H9 (cell line): Measurements from ENCODE around the gene GSN. TPM values are rescaled to one million over a fixed set of nuclear protein-coding genes. Genes with fewer than 3 reads are reported as not detected.

ENCODE experiments used
- DNase-seq: peaks from one replicate; pipeline ENCODE4 v3.0.0-alpha.2; 2017
- H2AFZ ChIP-seq: one replicate; pipeline ENCODE4 v1.6.1; 2013; ENCODE audit warnings: mild to moderate bottlenecking, low read length, control low read depth, moderate library complexity
- H2AK5ac ChIP-seq: 2 replicates; pipeline ENCODE4 v1.6.1; 2013; ENCODE audit warnings: low read length, control low read depth, mixed read lengths; ENCODE audit not compliant: insufficient read length
- H2BK120ac ChIP-seq: one replicate; pipeline ENCODE4 v1.6.1; 2013; ENCODE audit warnings: low read depth, mild to moderate bottlenecking, low read length, control low read depth, inconsistent platforms; ENCODE audit not compliant: poor library complexity, severe bottlenecking
- H2BK12ac ChIP-seq: 2 replicates; pipeline ENCODE4 v1.6.1; 2013; ENCODE audit warnings: low read length, control low read depth, mixed read lengths, low read depth; ENCODE audit not compliant: insufficient read length
- H2BK15ac ChIP-seq: 2 replicates; pipeline ENCODE4 v1.6.1; 2013; ENCODE audit warnings: low read depth, low read length, control low read depth
- H2BK20ac ChIP-seq: one replicate; pipeline ENCODE4 v1.6.1; 2013; ENCODE audit warnings: low read depth, mild to moderate bottlenecking, low read length, control low read depth, inconsistent platforms; ENCODE audit not compliant: poor library complexity, severe bottlenecking
- H2BK5ac ChIP-seq: 2 replicates; pipeline ENCODE4 v1.6.1; 2013; ENCODE audit warnings: low read length, control low read depth, mixed read lengths; ENCODE audit not compliant: insufficient read length
- H3K14ac ChIP-seq: 2 replicates; pipeline ENCODE4 v1.6.1; 2013; ENCODE audit warnings: low read length, control low read depth; ENCODE audit not compliant: insufficient read depth
- H3K18ac ChIP-seq: 2 replicates; pipeline ENCODE4 v1.6.1; 2013; ENCODE audit warnings: low read depth, mild to moderate bottlenecking, mixed read lengths, low read length, control low read depth; ENCODE audit not compliant: insufficient read length
- H3K23ac ChIP-seq: 2 replicates; pipeline ENCODE4 v1.6.1; 2013; ENCODE audit warnings: low read length, control low read depth, mixed read lengths, low read depth; ENCODE audit not compliant: insufficient read length
- H3K23me2 ChIP-seq: 2 replicates; pipeline ENCODE4 v1.6.1; 2013; ENCODE audit warnings: low read depth, mild to moderate bottlenecking, mixed read lengths, low read length, control low read depth; ENCODE audit not compliant: insufficient read length, poor library complexity, severe bottlenecking
- H3K27ac ChIP-seq: 2 replicates; pipeline ENCODE4 v1.5.1; 2013; ENCODE audit warnings: low read length, control low read depth, mixed read lengths, low read depth; ENCODE audit not compliant: insufficient read length
- H3K27me3 ChIP-seq: 2 replicates; pipeline ENCODE4 v1.6.1; 2013; ENCODE audit warnings: low read length, control low read depth, inconsistent platforms; ENCODE audit not compliant: insufficient read depth
- H3K4ac ChIP-seq: 2 replicates; pipeline ENCODE4 v1.6.1; 2013; ENCODE audit warnings: low read depth, mild to moderate bottlenecking, control low read depth, inconsistent platforms, low read length, moderate library complexity
- H3K4me1 ChIP-seq: 2 replicates; pipeline ENCODE4 v1.6.1; 2013; ENCODE audit warnings: low read length, control low read depth, inconsistent platforms; ENCODE audit not compliant: insufficient read depth
- H3K4me2 ChIP-seq: 2 replicates; pipeline ENCODE4 v1.6.1; 2013; ENCODE audit warnings: low read length, control low read depth, mixed read lengths; ENCODE audit not compliant: insufficient read length, insufficient read depth
- H3K56ac ChIP-seq: 2 replicates; pipeline ENCODE4 v1.6.1; 2013; ENCODE audit warnings: low read depth, mild to moderate bottlenecking, mixed read lengths, low read length, control low read depth; ENCODE audit not compliant: insufficient read length
- H3K79me1 ChIP-seq: 2 replicates; pipeline ENCODE4 v1.6.1; 2013; ENCODE audit warnings: low read depth, mild to moderate bottlenecking, moderate library complexity, low read length, control low read depth, inconsistent platforms; ENCODE audit not compliant: insufficient read depth, poor library complexity, severe bottlenecking
- H3K79me2 ChIP-seq: 2 replicates; pipeline ENCODE4 v1.6.1; 2013; ENCODE audit warnings: low read length, control low read depth, inconsistent platforms; ENCODE audit not compliant: insufficient read depth
- H3K9ac ChIP-seq: 2 replicates; pipeline ENCODE4 v1.6.1; 2013; ENCODE audit warnings: low read length, control low read depth, mixed read lengths; ENCODE audit not compliant: insufficient read length; ENCODE audit errors: extremely low read depth
- H3K9me3 ChIP-seq: one replicate; pipeline ENCODE4 v1.6.1; 2013; ENCODE audit warnings: low read depth, low read length, inconsistent platforms; ENCODE audit not compliant: control insufficient read depth
- H3T11ph ChIP-seq: one replicate; pipeline ENCODE4 v1.6.1; 2013; ENCODE audit warnings: mild to moderate bottlenecking, low read length, control low read depth, inconsistent platforms
- H4K20me1 ChIP-seq: one replicate; pipeline ENCODE4 v1.6.1; 2013; ENCODE audit not compliant: control insufficient read depth, insufficient read length, insufficient read depth
- H4K5ac ChIP-seq: 2 replicates; pipeline ENCODE4 v1.6.1; 2013; ENCODE audit warnings: low read depth, mild to moderate bottlenecking, mixed read lengths, low read length, control low read depth; ENCODE audit not compliant: insufficient read length
- H4K8ac ChIP-seq: replicated peaks from 2 replicates; pipeline ENCODE4 v1.6.1; 2013; ENCODE audit warnings: low read length, control low read depth, mixed read lengths, low read depth; ENCODE audit not compliant: insufficient read length
- H4K91ac ChIP-seq: 2 replicates; pipeline ENCODE4 v1.6.1; 2013; ENCODE audit warnings: low read depth, mild to moderate bottlenecking, moderate library complexity, mixed read lengths, low read length, control low read depth; ENCODE audit not compliant: insufficient read length
- H3K27ac Mint-ChIP-seq, 3 experiments: 2 replicates in 2 of 3; 3 replicates in 1 of 3; pipeline ENCODE4 v1.8.0; 2020 to 2021; ENCODE audit warnings: mixed read lengths in 3 of 3, mild to moderate bottlenecking in 1 of 3, moderate library complexity in 1 of 3
- H3K27me3 Mint-ChIP-seq: 2 replicates; pipeline ENCODE4 v1.8.0; 2021; ENCODE audit warnings: low read depth, mild to moderate bottlenecking, moderate library complexity, mixed read lengths
- H3K36me3 Mint-ChIP-seq, 3 experiments: 2 replicates in 2 of 3; 3 replicates in 1 of 3; pipeline ENCODE4 v1.8.0; 2020 to 2021; ENCODE audit warnings: low read depth in 3 of 3, mixed read lengths in 3 of 3; ENCODE audit not compliant: insufficient read depth in 1 of 3
- H3K4me1 Mint-ChIP-seq, 2 experiments: 2 replicates each; pipeline ENCODE4 v1.8.0; 2020; ENCODE audit warnings: mixed read lengths in 2 of 2
- H3K4me3 Mint-ChIP-seq, 2 experiments: 2 replicates in 1 of 2; 3 replicates in 1 of 2; pipeline ENCODE4 v1.8.0; 2020 to 2021; ENCODE audit warnings: mild to moderate bottlenecking in 2 of 2, mixed read lengths in 2 of 2, moderate library complexity in 1 of 2
- H3K9me3 Mint-ChIP-seq, 2 experiments: 2 replicates in 1 of 2; 3 replicates in 1 of 2; pipeline ENCODE4 v1.8.0; 2020; ENCODE audit warnings: mild to moderate bottlenecking in 2 of 2, mixed read lengths in 2 of 2, moderate library complexity in 1 of 2
- CTCF ChIP-seq: fragments of 200-600 bp; sonication (generic); conservative IDR thresholded peaks from 3 replicates; pipeline ENCODE4 v1.8.0; 2021; ENCODE audit warnings: antibody characterized with exemption, mild to moderate bottlenecking
- WGBS: extraction: QIAGEN DNeasy Blood & Tissue Kit; methylation state at CpG from one replicate; pipeline ENCODE4 v1.1.7; 2013; ENCODE audit warnings: missing lambda C conversion rate, low lambda C conversion rate, mixed read lengths; ENCODE audit not compliant: insufficient read length; ENCODE audit errors: extremely low coverage; 5-methylcytosine and 5-hydroxymethylcytosine counted together
- total RNA-seq: library from RNA; stranded (reverse); gene quantifications from 2 replicates; pipeline ENCODE4 v1.2.1, GENCODE V29; 2021

The GSN gene
- total RNA-seq, 1 experiment from 2014 or later, result 14.9 TPM

GRCh38 chr9:121220996-121221663, 46.8 kb upstream of the GSN start:
- H3K23me2 ChIP-seq, result no peaks in the 10 kb centered on the region
- Mint-ChIP-seq H3K36me3 (no peaks in the 10 kb centered on the region; a peak in 1 of 7 replicates), H3K4me3 (peak overlapping the region; percentile 28 to 73; a peak in 4 of 5 replicates), H3K27me3 (peaks cover 43% of the 10 kb centered on the region), H3K9me3 (no peaks in the 10 kb centered on the region), H3K4me1 (peaks cover 36 to 42% of the 10 kb centered on the region in 2 experiments), H3K27ac (peak overlapping the region; percentile 62 to 91 (median 90); a peak in 6 of 7 replicates)
- H4K5ac ChIP-seq, result no peak overlapping the region
- no peak overlapping the region for H3K27ac ChIP-seq
- no peak overlapping the region for H2BK120ac ChIP-seq
- peak overlapping the region; percentile 1 for H3K4me2 ChIP-seq
- H4K20me1 ChIP-seq, result no peaks in the 10 kb centered on the region
- no peak overlapping the region for H3T11ph ChIP-seq
- no peak overlapping the region for H3K4ac ChIP-seq
- peak; percentile 63 for DNase-seq
- H3K56ac ChIP-seq, result no peak overlapping the region
- H2BK15ac ChIP-seq, result no peak overlapping the region
- H3K23ac ChIP-seq, result no peak overlapping the region
- H2AK5ac ChIP-seq, result no peak overlapping the region
- H3K79me2 ChIP-seq, result no peaks in the 10 kb centered on the region
- no peaks in the 10 kb centered on the region for H3K79me1 ChIP-seq
- H4K8ac ChIP-seq, result no peak overlapping the region
- no peak overlapping the region for H2BK20ac ChIP-seq
- 0 out of 2 replicates have a peak, but pooled peaks cover 2% of the 10 kb centered on the region for H3K27me3 ChIP-seq
- no CpG with 5 or more reads among the region's 13 CpGs for WGBS
- no peaks in the 10 kb centered on the region for H3K9me3 ChIP-seq
- no peak overlapping the region for H3K18ac ChIP-seq
- peaks cover 11% of the 10 kb centered on the region; the same call in 1 of the 2 replicates for H3K4me1 ChIP-seq
- H4K91ac ChIP-seq, result no peak overlapping the region
- no peak overlapping the region for H3K14ac ChIP-seq
- H2AFZ ChIP-seq, result no peak overlapping the region
- no peak overlapping the region for H2BK12ac ChIP-seq
- H2BK5ac ChIP-seq, result no peak overlapping the region
- H3K9ac ChIP-seq, result no peak overlapping the region
- TF ChIP-seq CTCF, result no peak
